SJSA1 (cell line): Measurements from ENCODE around the gene WARS2. TPM values are rescaled to one million over a fixed set of nuclear protein-coding genes. Genes with fewer than 3 reads are reported as not detected.

ENCODE experiments used
- DNase-seq, 2 experiments: peaks; one replicate each; pipeline ENCODE4 v3.0.0-alpha.2; 2015 to 2020; ENCODE audit warnings: low spot score in 2 of 2, low read depth in 1 of 2
- H3K27ac ChIP-seq: fragments of 250-450 bp; sonication (Bioruptor Pico); 2 replicates; pipeline ENCODE4 v1.5.1; 2020; ENCODE audit warnings: mild to moderate bottlenecking, moderate library complexity
- H3K27me3 ChIP-seq: fragments of 250-450 bp; sonication (Bioruptor Pico); replicated peaks from 2 replicates; pipeline ENCODE4 v1.5.1; 2020; ENCODE audit warnings: mild to moderate bottlenecking, moderate library complexity
- H3K36me3 ChIP-seq: fragments of 250-450 bp; sonication (Bioruptor Pico); 2 replicates; pipeline ENCODE4 v1.5.1; 2020; ENCODE audit warnings: mild to moderate bottlenecking
- H3K4me1 ChIP-seq: fragments of 250-450 bp; sonication (Bioruptor Pico); replicated peaks from 2 replicates; pipeline ENCODE4 v1.6.1; 2021; ENCODE audit warnings: mild to moderate bottlenecking
- H3K4me3 ChIP-seq: fragments of 250-450 bp; sonication (Bioruptor Pico); 2 replicates; pipeline ENCODE4 v1.5.1; 2020; ENCODE audit warnings: mild to moderate bottlenecking
- H3K9me3 ChIP-seq: fragments of 250-450 bp; sonication (Bioruptor Pico); replicated peaks from 2 replicates; pipeline ENCODE4 v1.5.1; 2020; ENCODE audit warnings: mild to moderate bottlenecking
- total RNA-seq: library from RNA; depleted of rRNA; stranded (reverse); fragments of >200 nt; shearing (Covaris generic); gene quantifications from 2 replicates; pipeline ENCODE4 v1.2.3, GENCODE V29; 2014

WARS2 gene
- total RNA-seq, 1 experiment from 2014 or later = 17.6 TPM

DNA sequence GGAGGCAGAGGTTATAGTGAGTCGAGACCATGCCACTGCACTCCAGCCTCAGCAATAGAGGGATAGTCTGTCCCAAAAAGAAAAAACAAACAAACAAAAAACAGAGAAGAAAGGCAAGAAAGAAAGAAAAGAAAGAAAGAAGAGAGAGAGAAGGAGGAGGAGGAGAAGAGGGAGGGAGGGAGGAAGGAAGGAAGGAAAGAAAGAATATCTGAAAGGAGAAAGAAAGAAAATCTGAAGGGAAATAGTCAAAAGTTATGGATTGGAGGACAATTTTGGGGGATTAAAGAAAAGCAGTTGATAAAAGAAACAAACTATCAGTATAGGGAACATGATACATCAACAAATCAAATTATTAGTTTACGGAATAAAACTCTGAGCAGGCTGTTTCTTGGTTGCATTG lies 84.9 kb downstream of the WARS2 start:
- no peak overlapping the region for H3K27ac ChIP-seq
- no peak overlapping the region for H3K4me3 ChIP-seq
- no peaks in the 10 kb centered on the region for H3K36me3 ChIP-seq
- no peaks in the 10 kb centered on the region for H3K4me1 ChIP-seq
- H3K27me3 ChIP-seq = no peaks in the 10 kb centered on the region
- no peak for DNase-seq
- no peaks in the 10 kb centered on the region for H3K9me3 ChIP-seq

DNA sequence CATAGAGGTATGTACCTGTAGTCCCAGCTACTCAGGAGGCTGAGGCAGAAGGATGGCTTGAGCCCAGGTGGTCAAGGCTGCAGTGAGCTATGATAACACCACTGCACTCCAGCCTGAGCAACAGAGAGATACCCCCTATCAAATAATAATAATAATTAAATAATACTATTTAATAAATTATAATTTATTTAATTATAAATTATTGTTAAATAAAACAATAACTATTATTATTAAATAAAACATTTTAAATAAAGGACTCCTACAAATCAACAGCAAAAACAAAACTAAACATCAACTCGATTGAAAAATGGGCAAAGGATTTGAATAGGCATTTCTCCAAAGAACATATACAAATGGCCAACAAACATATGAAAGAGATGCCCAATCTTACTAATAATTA lies 86.5 kb downstream of the WARS2 start:
- H3K27me3 ChIP-seq = no peaks in the 10 kb centered on the region
- no peaks in the 10 kb centered on the region for H3K36me3 ChIP-seq
- no peak overlapping the region for H3K4me3 ChIP-seq
- no peaks in the 10 kb centered on the region for H3K4me1 ChIP-seq
- H3K27ac ChIP-seq = no peak overlapping the region
- DNase-seq = no peak
- H3K9me3 ChIP-seq = no peaks in the 10 kb centered on the region

DNA sequence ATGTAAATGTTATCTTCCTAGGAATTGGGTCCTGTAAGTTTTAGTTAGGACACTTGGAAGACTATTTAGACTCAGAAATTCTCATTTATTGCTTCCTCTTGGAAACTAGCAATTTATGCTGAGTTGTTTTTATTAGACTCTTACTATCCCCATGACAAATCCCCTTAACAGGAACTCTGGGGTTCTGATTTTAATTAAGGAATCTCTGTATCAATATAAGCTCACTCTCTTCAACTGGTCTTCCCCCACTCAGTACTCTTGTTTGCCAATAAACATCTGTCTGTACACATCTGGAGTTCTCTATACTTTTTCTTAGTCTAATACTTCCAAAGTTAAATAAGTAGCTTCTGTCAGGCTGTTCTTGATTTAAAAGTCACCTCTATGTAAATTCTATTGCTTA lies 88.2 kb downstream of the WARS2 start:
- no peaks in the 10 kb centered on the region for H3K9me3 ChIP-seq
- 0 out of 2 replicates have a peak, but pooled peaks cover 1% of the 10 kb centered on the region for H3K27me3 ChIP-seq
- no peaks in the 10 kb centered on the region for H3K4me1 ChIP-seq
- no peak overlapping the region for H3K27ac ChIP-seq
- H3K36me3 ChIP-seq = no peaks in the 10 kb centered on the region
- H3K4me3 ChIP-seq = no peak overlapping the region
- DNase-seq = no peak

DNA sequence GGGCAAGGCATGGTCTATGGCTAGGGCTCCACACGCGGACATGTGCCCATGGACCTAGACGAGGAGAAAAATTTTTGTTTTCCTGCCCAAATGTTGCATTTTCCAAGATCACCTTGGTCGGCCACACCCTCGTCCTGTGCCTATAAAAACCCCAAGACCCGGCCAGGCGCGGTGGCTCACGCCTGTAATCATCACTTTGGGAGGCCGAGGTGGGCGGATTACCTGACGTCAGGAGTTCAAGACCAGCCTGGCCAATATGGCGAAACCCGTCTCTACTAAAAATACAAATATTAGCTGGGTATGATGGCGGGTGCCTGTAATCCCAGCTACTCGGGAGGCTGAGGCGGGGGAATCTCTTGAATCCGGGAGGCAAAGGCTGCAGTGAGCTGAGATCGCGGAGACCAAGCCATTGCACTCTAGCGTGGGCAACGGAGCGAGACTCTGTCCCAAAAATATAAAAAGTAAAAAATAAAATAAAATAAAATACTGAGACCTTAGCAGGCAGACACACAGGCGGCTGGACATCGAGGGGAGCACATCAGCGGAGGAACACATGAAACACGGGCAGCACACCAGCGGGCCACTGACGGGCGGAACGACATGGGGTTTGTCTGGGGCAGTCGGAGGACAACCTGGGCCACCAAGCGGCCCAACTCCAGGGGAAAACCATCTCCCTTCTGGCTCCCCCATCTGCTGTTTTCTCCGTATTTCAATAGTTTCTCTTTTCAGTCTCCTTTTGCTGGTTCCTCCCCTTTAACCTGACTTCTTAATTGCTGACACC lies 91.6 kb downstream of the WARS2 start:
- Histone ChIP-seq H3K27me3 (0 out of 2 replicates have a peak, but pooled peaks cover 4% of the 10 kb centered on the region), H3K4me3 (no peak overlapping the region), H3K9me3 (no peaks in the 10 kb centered on the region), H3K4me1 (no peaks in the 10 kb centered on the region), H3K27ac (no peak overlapping the region), H3K36me3 (no peaks in the 10 kb centered on the region; the same call in 1 of the 2 replicates)
- DNase-seq = no peak

DNA sequence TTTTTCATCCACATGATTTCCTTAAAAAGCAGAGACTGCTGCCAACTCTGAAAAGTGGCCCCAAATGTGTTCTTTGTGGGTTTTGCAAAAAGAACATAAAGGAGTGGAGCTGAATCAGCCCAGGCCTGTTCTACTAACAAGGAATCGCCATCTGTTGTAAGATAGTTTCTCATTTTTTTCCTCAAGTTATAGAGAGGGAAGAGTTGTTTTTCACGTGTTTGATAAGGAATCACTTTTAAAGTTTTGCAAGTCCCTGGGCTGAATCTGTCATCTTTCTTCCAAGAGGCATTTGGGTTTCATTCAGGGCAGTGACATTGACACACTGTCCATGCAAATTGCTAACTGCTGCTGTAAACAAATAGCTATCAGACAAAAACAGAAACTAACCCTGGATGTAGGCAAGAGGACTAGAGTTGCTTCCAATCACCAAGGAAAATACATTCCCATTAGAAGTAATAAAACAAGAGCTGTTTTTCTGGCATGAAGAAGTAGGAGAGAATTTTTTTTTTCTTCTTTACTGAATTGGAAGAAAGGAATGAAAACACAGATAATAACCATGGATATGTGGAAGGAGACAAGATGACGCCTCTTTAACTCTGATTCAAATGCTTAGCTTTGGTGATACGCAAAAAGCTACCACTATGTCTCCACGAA lies 93.5 kb downstream of the WARS2 start:
- H3K27me3 ChIP-seq = 0 out of 2 replicates have a peak, but pooled peaks cover 4% of the 10 kb centered on the region
- no peaks in the 10 kb centered on the region for H3K4me1 ChIP-seq
- H3K9me3 ChIP-seq = no peaks in the 10 kb centered on the region
- no peak overlapping the region for H3K27ac ChIP-seq
- no peak for DNase-seq
- peaks cover 5% of the 10 kb centered on the region for H3K36me3 ChIP-seq
- H3K4me3 ChIP-seq = no peak overlapping the region

DNA sequence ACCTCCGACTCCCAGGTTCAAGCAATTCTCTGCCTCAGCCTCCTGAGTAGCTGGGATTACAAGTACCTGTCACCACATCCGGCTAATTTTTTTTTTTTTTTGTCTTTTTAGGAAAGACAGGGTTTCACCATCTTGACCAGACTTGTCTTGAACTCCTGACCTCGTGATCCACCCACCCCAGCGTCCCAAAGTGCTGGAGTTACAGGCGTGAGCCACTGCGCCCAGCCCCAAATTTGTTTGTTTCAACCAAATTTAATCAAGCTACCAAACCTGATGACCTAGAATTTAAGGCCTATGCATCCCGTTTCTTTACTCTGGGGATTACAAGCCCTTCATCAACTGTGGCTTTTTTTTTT lies 94.0 kb downstream of the WARS2 start:
- no peak overlapping the region for H3K4me3 ChIP-seq
- H3K27ac ChIP-seq = no peak overlapping the region
- DNase-seq = no peak
- H3K9me3 ChIP-seq = no peaks in the 10 kb centered on the region
- 0 out of 2 replicates have a peak, but pooled peaks cover 4% of the 10 kb centered on the region for H3K27me3 ChIP-seq
- no peaks in the 10 kb centered on the region for H3K4me1 ChIP-seq
- H3K36me3 ChIP-seq = peaks cover 7% of the 10 kb centered on the region

DNA sequence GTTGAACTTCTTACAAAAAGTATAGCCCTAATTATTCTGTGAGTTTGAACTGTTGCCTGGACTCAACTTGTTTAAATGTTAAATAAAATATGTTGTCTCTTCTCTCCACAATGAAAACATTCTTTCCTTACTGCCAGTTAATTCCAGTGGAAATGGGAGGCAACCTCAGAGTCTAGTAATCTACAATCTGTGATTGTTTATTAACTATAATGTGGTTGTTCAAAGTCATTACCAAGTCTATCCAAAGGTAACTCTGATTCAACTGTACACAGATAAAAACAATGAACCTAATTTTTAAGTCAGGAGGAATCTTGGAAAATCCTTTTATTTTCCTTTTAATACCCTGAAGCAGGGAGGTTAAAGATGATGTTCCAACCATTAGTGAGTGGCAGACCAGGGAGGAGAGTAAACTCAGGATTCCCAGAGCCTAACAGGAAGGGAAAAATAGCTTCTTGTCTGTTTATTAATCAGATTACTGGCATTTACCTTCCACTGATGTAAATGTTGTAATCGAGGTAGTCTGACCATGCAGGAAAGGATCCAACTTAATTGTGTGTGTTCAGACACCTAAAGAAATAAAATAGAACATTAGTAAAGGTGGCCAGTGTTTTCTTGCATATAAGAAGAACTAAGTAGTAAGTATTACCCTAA lies 95.2 kb downstream of the WARS2 start:
- 0 out of 2 replicates have a peak, but pooled peaks cover 4% of the 10 kb centered on the region for H3K27me3 ChIP-seq
- DNase-seq = no peak
- H3K4me1 ChIP-seq = no peaks in the 10 kb centered on the region
- H3K36me3 ChIP-seq = peaks cover 7% of the 10 kb centered on the region
- H3K27ac ChIP-seq = no peak overlapping the region
- no peaks in the 10 kb centered on the region for H3K9me3 ChIP-seq
- no peak overlapping the region for H3K4me3 ChIP-seq

DNA sequence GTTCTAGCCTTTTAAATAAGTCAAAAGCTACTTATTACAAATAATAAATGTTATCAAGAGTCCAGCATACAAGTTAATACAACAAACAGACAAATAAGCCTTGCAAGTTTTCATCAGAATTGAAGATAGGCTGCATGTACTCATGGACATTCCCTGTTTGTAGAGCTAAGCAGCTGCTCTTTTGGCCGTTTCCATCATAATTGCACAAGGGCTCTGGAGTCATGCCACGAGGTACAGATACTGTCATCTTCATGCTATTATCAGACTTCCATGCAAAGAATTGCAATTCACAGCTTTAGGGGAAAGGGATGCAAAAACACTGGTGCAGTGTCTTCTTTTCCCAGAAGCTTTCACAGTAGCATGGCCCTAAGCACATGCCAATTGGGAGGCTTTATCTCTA lies 99.5 kb downstream of the WARS2 start:
- Histone ChIP-seq H3K27me3 (no peaks in the 10 kb centered on the region), H3K9me3 (no peaks in the 10 kb centered on the region), H3K36me3 (peaks cover 7% of the 10 kb centered on the region), H3K4me3 (no peak overlapping the region), H3K4me1 (no peaks in the 10 kb centered on the region), H3K27ac (no peak overlapping the region)
- no peak for DNase-seq

DNA sequence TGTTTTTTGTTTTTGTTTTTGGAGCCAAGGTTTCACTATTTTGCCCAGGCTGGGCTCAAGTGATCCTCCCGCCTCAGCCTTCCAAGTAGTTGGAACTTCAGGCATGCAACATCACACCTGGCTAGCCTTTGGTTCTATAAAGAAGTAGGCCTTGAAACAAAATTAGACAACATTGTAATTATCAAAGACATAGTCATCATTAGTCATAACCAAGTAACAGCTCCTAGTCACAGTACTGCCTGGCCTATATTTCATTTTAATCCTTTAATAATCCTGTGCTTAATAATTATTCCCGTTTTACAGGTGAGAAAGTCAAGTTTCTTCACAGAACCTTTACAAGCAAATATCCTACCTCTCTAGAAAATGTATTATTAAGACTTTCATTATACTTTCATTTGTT lies 100.0 kb downstream of the WARS2 start:
- no peaks in the 10 kb centered on the region for H3K9me3 ChIP-seq
- no peak overlapping the region for H3K4me3 ChIP-seq
- H3K27ac ChIP-seq = no peak overlapping the region
- no peaks in the 10 kb centered on the region for H3K27me3 ChIP-seq
- no peak for DNase-seq
- H3K36me3 ChIP-seq = peaks cover 7% of the 10 kb centered on the region
- H3K4me1 ChIP-seq = no peaks in the 10 kb centered on the region

DNA sequence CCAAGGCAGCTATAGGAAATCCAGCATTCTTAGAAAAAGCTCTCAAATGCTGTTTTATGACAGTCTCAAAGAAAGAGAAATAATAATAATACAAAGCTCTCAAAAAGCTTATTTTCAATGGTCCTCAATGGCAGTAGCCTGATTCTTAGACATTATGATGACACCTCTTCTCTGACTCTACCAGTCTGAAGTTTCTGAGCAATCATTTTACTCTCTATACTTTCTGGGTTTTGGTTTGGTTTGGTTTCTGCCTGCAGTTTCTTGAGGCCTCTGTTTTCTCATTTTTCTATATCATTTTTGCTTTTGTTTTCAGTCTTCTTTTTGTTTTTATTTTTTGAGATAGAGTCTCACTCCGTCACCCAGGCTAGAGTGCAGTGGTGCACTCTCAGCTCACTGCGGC lies 102.1 kb downstream of the WARS2 start:
- H3K4me3 ChIP-seq = no peak overlapping the region
- DNase-seq = no peak
- H3K27me3 ChIP-seq = no peaks in the 10 kb centered on the region
- peaks cover 7% of the 10 kb centered on the region; the same call in 1 of the 2 replicates for H3K36me3 ChIP-seq
- no peaks in the 10 kb centered on the region for H3K4me1 ChIP-seq
- H3K9me3 ChIP-seq = no peaks in the 10 kb centered on the region
- H3K27ac ChIP-seq = no peak overlapping the region

DNA sequence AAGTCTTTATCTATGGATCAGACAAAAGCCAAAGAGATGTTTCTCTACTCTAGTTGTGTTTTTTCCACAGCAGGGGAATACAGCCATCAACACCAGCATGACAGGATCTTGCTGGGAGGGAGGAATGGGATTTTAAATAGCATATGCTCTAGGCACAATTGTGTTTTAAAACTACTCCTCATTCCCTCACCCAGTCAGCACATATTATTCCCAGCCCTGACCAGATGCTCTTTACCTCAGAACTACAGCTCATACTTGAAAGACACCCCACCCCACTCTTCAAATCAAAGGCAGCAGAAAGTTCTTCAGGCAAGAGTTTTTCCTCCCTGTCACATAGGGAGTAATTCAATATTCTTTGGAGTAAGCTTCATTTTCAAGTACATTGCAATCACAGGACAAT lies 106.1 kb downstream of the WARS2 start:
- Histone ChIP-seq H3K27ac (no peak overlapping the region), H3K9me3 (no peaks in the 10 kb centered on the region), H3K4me3 (no peak overlapping the region), H3K36me3 (no peaks in the 10 kb centered on the region), H3K4me1 (no peaks in the 10 kb centered on the region), H3K27me3 (no peaks in the 10 kb centered on the region)
- DNase-seq = no peak

DNA sequence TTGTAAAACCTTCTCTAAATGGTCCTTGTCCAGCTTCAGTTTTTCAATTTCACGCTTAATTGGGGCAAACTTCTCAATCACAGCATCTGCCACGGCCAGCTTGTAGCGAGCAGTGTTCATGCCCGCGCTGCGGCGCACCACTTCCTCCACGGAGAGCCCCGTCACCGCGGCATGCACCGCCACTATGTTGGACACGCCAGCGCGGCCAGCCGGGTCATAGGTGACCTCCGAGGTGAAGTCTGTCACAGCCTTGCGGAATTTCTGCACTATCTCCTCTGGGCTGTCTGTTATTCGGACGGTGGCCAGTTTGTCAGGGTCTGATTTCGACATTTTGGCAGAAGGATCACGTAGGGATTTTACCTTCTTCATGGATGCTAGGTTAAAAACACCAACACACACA lies 107.5 kb downstream of the WARS2 start:
- Histone ChIP-seq H3K4me1 (no peaks in the 10 kb centered on the region), H3K4me3 (no peak overlapping the region), H3K36me3 (no peaks in the 10 kb centered on the region), H3K27ac (no peak overlapping the region), H3K9me3 (no peaks in the 10 kb centered on the region), H3K27me3 (no peaks in the 10 kb centered on the region)
- no peak for DNase-seq

DNA sequence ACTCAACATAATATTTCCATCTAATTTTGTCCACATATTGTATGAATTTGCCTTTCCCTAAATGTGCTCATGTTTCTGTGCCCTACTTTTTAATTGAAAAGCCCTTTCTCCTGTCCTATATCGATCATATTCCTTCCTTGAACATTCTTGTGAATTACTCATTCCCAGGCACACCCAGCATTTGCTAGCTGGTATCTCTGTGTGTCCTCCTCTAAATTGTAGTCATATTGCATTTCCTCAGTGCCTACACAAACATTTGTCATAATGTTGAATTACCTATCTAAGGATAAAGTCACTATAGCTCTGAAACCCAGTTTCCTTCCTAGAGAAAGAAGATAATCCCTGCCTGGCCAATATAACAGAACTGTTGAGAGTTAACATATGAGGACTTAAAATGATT lies 112.7 kb downstream of the WARS2 start:
- Histone ChIP-seq H3K4me3 (no peak overlapping the region), H3K36me3 (no peaks in the 10 kb centered on the region), H3K27ac (no peak overlapping the region), H3K4me1 (no peaks in the 10 kb centered on the region), H3K27me3 (no peaks in the 10 kb centered on the region), H3K9me3 (no peaks in the 10 kb centered on the region)
- no peak for DNase-seq

DNA sequence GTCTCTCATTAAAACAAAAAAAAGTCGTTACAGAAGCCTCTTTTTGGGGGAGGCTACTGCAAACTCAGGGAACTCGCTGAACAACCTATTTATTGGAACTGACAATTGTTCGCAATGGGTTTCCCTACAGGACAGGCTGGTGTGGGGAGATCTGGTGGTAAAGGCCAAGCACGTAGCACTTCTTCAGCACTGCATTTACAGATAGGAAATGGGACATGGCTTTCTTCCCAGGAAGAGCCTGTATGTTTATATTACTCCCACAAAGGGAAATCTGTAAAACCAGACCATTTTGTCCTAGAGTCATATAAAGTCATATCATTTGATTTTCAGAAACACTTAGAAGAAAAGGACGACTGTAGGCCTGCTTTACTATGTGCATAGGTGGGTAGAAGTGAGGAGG lies 113.5 kb downstream of the WARS2 start:
- H3K9me3 ChIP-seq = no peaks in the 10 kb centered on the region
- H3K4me3 ChIP-seq = no peak overlapping the region
- DNase-seq = no peak
- no peaks in the 10 kb centered on the region for H3K27me3 ChIP-seq
- H3K4me1 ChIP-seq = no peaks in the 10 kb centered on the region
- no peak overlapping the region for H3K27ac ChIP-seq
- H3K36me3 ChIP-seq = no peaks in the 10 kb centered on the region
